GF-D8 (cell line): ENCODE measurements around the gene SLC39A10.
"Not testable (repeated sequence)": the region's sequence is repeated elsewhere in the genome, so short reads cannot be mapped to it uniquely, and the experiment has no call there.

Source experiments
- DNase-seq: peaks from one replicate; lab custom pipeline; 2025; lab: John Stamatoyannopoulos, UW

The SLC39A10 gene

GRCh38 chr2:195644708-195645107 is 12.3 kb upstream of the SLC39A10 start:
- not testable (repeated sequence) for DNase-seq

- DNase-seq, result no peak
These were observed 11.6 kb upstream of the SLC39A10 start for GRCh38 chr2:195645413-195645812.

- no peak for DNase-seq
These were observed 10.6 kb upstream of the SLC39A10 start for GRCh38 chr2:195646424-195646823.

- no peak for DNase-seq
These were observed 9.7 kb upstream of the SLC39A10 start for GRCh38 chr2:195647302-195647701.

- not testable (repeated sequence) for DNase-seq
These were observed 8.7 kb upstream of the SLC39A10 start for GRCh38 chr2:195648370-195648769.

- no peak for DNase-seq
These were observed 8.2 kb upstream of the SLC39A10 start for GRCh38 chr2:195648787-195649186.

GRCh38 chr2:195649629-195650190 is 7.3 kb upstream of the SLC39A10 start:
- no peak for DNase-seq

GRCh38 chr2:195651046-195651445 is 6.0 kb upstream of the SLC39A10 start:
- DNase-seq, result no peak

GRCh38 chr2:195652911-195653310 is 4.1 kb upstream of the SLC39A10 start:
- no peak for DNase-seq

GRCh38 chr2:195656161-195656858 is 716 bp upstream of the SLC39A10 start:
- no peak for DNase-seq

GRCh38 chr2:195657634-195658540 is 861 bp downstream of the SLC39A10 start:
- DNase-seq, result peak; percentile 57

GRCh38 chr2:195658541-195658890 is 1.5 kb downstream of the SLC39A10 start:
- DNase-seq, result no peak

GRCh38 chr2:195659114-195659513 is 2.1 kb downstream of the SLC39A10 start:
- peak; percentile 79 for DNase-seq

GRCh38 chr2:195659982-195660890 is 3.2 kb downstream of the SLC39A10 start:
- DNase-seq, result peak; percentile 63

GRCh38 chr2:195662138-195662537 is 5.1 kb downstream of the SLC39A10 start:
- DNase-seq, result peak; percentile 46

GRCh38 chr2:195663007-195663406 is 6.0 kb downstream of the SLC39A10 start:
- DNase-seq, result no peak

- no peak for DNase-seq
These were observed 7.5 kb downstream of the SLC39A10 start for GRCh38 chr2:195664528-195664927.

- not testable (repeated sequence) for DNase-seq
These were observed 8.1 kb downstream of the SLC39A10 start for GRCh38 chr2:195665153-195665552.

- no peak for DNase-seq
These were observed 9.2 kb downstream of the SLC39A10 start for GRCh38 chr2:195666113-195666712.

- DNase-seq, result no peak
These were observed 10.9 kb downstream of the SLC39A10 start for GRCh38 chr2:195667974-195668373.

GRCh38 chr2:195670191-195670590 is 13.2 kb downstream of the SLC39A10 start:
- DNase-seq, result no peak
